ENCODE measurements around the gene TREML1.

DNA sequence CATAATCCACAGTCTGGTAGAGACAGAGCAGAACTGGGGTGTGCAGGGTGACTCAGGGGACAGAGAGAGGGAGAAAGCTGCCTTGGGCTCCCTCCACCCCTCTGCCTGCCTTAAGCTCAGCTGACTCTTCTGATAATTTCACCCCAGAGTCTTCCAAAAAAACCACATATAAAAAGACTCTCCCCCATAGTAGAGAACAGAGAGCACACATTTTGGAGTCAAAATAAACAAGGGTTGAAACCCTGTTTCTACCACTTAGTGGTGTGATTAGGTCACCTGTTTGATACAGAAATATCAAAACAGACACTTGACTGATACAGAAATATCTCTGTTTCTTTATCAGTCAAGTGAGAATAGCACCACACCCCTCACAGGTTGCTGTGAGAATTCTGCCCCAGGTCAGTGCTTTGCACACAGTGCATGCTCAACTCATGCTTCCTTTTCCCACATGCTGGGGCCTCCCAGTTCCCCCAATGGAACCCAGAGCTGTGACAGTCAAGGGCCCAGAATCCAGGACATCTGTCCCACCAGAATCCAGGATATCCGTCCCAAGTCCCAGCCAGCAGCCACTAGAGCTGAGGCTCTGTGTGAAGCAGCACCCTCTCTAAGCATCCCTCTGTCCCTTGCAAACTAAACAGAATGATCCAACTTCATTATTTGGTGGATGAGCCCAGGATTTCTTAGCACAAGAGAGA is 45.6 kb upstream of the TREML1 start:
- TF ChIP-seq TAF1 (IDR thresholded peaks at IDR 0.05; ENCODE audit: low read depth) (no peak), EP300 (IDR thresholded peaks at IDR 0.05; ENCODE audit: borderline replicate concordance) (no peak), CEBPB (IDR thresholded peaks at IDR 0.05) (no peak), EGR1 (IDR thresholded peaks at IDR 0.05) (no peak), TCF12 (IDR thresholded peaks at IDR 0.05; ENCODE audit: low read depth) (no peak), FOXM1 (IDR thresholded peaks at IDR 0.05; ENCODE audit: borderline replicate concordance, low read depth) (no peak)
- TF ChIP-seq, protein P1, sequence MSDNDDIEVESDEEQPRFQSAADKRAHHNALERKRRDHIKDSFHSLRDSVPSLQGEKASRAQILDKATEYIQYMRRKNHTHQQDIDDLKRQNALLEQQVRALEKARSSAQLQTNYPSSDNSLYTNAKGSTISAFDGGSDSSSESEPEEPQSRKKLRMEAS (IDR thresholded peaks at IDR 0.05) = no peak
- TF ChIP-seq, protein P2, sequence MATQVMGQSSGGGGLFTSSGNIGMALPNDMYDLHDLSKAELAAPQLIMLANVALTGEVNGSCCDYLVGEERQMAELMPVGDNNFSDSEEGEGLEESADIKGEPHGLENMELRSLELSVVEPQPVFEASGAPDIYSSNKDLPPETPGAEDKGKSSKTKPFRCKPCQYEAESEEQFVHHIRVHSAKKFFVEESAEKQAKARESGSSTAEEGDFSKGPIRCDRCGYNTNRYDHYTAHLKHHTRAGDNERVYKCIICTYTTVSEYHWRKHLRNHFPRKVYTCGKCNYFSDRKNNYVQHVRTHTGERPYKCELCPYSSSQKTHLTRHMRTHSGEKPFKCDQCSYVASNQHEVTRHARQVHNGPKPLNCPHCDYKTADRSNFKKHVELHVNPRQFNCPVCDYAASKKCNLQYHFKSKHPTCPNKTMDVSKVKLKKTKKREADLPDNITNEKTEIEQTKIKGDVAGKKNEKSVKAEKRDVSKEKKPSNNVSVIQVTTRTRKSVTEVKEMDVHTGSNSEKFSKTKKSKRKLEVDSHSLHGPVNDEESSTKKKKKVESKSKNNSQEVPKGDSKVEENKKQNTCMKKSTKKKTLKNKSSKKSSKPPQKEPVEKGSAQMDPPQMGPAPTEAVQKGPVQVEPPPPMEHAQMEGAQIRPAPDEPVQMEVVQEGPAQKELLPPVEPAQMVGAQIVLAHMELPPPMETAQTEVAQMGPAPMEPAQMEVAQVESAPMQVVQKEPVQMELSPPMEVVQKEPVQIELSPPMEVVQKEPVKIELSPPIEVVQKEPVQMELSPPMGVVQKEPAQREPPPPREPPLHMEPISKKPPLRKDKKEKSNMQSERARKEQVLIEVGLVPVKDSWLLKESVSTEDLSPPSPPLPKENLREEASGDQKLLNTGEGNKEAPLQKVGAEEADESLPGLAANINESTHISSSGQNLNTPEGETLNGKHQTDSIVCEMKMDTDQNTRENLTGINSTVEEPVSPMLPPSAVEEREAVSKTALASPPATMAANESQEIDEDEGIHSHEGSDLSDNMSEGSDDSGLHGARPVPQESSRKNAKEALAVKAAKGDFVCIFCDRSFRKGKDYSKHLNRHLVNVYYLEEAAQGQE (IDR thresholded peaks at IDR 0.05; ENCODE audit: low read depth) = no peak
- TF ChIP-seq, protein P3, sequence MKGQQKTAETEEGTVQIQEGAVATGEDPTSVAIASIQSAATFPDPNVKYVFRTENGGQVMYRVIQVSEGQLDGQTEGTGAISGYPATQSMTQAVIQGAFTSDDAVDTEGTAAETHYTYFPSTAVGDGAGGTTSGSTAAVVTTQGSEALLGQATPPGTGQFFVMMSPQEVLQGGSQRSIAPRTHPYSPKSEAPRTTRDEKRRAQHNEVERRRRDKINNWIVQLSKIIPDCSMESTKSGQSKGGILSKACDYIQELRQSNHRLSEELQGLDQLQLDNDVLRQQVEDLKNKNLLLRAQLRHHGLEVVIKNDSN (IDR thresholded peaks at IDR 0.05) = no peak

Measured in Ishikawa (cell line).